ENCODE results near the gene SLC23A2. TPM values are rescaled to one million over a fixed set of nuclear protein-coding genes. Genes with fewer than 3 reads are reported as not detected.
A peak's percentile ranks its signal among the peaks of the same experiment; 100 is the strongest.

Gene SLC23A2
- total and polyA plus RNA-seq, 4 donors = 9.1 to 48.4 (median 14.7) TPM

DNA sequence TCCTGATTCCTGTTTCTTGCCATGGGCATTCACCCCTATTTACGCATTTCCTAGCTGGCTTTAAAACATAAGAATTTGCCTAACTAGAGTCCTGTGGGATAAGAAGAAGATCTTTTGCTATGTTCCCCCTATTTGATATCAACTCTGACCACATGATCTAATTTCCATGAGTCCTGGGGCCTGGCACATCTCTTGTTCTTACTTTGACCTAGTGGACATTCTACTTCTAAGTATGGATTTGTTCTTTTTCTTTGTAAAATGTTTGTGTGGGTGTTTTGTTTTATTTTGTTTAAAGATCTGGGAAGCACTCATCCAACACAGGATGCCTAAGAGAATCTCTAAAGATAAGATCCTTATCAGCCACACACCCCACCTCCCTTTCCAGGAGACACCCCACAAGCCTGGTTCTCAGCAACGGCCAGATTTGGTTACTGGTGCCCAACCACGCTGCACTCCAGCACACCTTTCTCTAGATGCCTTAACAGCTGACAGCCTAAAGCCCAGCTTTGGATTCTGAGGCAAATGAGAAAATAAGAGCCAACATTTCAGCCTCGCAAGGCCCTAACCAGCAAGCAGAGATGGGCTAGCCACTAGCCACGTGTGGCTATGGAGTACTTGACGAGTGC is 74.7 kb downstream of the SLC23A2 start:
- Histone ChIP-seq H3K4me1 (ENCODE audit: control insufficient read depth in 4 of 4, insufficient read depth in 4 of 4, low read length in 3 of 4) (peaks cover 8 to 22% (median 15%) of the 10 kb centered on the region in 4 donors), H3K9ac (ENCODE audit: low read depth in 1 of 2, low read length in 2 of 2) (peak overlapping the region in 1 of 2 donors; percentile 95), H3K27me3 (ENCODE audit: control insufficient read depth in 4 of 4, insufficient read depth in 4 of 4, low read length in 3 of 4) (no peaks in the 10 kb centered on the region), H3K27ac (ENCODE audit: low read depth in 1 of 2, low read length in 2 of 2) (peak overlapping the region; percentile 81 to 95), H3K4me3 (ENCODE audit: low read depth in 1 of 3, low read length in 3 of 3) (no peak overlapping the region), H3K9me3 (ENCODE audit: control insufficient read depth in 4 of 4, low read length in 3 of 4) (no peaks in the 10 kb centered on the region), H3K36me3 (ENCODE audit: control insufficient read depth in 4 of 4, insufficient read depth in 3 of 4, low read depth in 1 of 4, low read length in 3 of 4) (peaks cover 7 to 14% (median 8%) of the 10 kb centered on the region in 4 donors)
- no peak for DNase-seq (ENCODE audit: low spot score)
- 65% methylated on average over 6 of the region's 6 CpGs for WGBS
- TF ChIP-seq FOXA2 (IDR thresholded peaks at IDR 0.05) (no peak), NR2F2 (IDR thresholded peaks at IDR 0.05) (peak; percentile 49), RXRA (IDR thresholded peaks at IDR 0.05) (peak in 1 of 2 donors; percentile 36), RAD21 (IDR thresholded peaks at IDR 0.05) (no peak), SP1 (IDR thresholded peaks at IDR 0.05) (no peak)
- TF ChIP-seq, protein P1, sequence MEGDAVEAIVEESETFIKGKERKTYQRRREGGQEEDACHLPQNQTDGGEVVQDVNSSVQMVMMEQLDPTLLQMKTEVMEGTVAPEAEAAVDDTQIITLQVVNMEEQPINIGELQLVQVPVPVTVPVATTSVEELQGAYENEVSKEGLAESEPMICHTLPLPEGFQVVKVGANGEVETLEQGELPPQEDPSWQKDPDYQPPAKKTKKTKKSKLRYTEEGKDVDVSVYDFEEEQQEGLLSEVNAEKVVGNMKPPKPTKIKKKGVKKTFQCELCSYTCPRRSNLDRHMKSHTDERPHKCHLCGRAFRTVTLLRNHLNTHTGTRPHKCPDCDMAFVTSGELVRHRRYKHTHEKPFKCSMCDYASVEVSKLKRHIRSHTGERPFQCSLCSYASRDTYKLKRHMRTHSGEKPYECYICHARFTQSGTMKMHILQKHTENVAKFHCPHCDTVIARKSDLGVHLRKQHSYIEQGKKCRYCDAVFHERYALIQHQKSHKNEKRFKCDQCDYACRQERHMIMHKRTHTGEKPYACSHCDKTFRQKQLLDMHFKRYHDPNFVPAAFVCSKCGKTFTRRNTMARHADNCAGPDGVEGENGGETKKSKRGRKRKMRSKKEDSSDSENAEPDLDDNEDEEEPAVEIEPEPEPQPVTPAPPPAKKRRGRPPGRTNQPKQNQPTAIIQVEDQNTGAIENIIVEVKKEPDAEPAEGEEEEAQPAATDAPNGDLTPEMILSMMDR (IDR thresholded peaks at IDR 0.05; ENCODE audit: low read depth, low read length, missing input control) = no peak
- TF ChIP-seq, protein P2, sequence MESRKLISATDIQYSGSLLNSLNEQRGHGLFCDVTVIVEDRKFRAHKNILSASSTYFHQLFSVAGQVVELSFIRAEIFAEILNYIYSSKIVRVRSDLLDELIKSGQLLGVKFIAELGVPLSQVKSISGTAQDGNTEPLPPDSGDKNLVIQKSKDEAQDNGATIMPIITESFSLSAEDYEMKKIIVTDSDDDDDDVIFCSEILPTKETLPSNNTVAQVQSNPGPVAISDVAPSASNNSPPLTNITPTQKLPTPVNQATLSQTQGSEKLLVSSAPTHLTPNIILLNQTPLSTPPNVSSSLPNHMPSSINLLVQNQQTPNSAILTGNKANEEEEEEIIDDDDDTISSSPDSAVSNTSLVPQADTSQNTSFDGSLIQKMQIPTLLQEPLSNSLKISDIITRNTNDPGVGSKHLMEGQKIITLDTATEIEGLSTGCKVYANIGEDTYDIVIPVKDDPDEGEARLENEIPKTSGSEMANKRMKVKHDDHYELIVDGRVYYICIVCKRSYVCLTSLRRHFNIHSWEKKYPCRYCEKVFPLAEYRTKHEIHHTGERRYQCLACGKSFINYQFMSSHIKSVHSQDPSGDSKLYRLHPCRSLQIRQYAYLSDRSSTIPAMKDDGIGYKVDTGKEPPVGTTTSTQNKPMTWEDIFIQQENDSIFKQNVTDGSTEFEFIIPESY (IDR thresholded peaks at IDR 0.05) = peak; percentile 1

DNA sequence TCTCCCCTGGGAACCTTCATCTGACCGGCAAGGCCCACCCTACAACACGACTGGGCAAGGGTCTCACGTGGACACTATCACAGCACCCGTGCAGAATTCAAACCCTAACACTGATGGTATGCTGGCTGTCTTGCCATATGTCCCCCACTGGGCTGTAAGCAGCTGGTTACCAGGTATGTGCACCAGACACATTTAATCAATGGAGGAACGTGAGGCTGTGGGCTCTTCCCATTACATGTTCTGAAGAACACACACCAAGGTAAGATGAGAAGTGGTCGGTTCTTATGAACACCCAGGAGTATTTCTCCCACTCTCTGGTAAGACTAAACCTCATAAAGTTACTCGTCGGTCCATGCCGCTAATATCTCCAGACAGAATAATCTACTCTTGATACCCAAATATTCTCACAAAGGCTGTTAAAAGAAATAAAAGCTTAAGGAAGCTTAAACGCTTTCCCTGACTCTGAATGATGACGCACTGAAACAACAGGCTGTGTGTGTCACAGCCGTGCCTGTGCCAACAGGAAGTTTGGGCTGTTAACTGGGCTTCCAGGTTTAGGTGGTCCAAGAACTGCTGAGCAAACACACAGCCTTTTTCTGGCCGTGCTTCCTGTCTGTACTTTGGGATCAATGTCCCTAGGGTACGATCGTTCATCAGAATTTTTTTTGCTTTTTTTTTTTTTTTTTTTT is 75.3 kb downstream of the SLC23A2 start:
- H3K36me3 ChIP-seq (ENCODE audit: control insufficient read depth in 4 of 4, insufficient read depth in 3 of 4, low read depth in 1 of 4, low read length in 3 of 4) = peaks cover 2 to 9% (median 4%) of the 10 kb centered on the region in 4 donors
- peaks cover 8 to 22% (median 15%) of the 10 kb centered on the region in 4 donors for H3K4me1 ChIP-seq (ENCODE audit: control insufficient read depth in 4 of 4, insufficient read depth in 4 of 4, low read length in 3 of 4)
- no peaks in the 10 kb centered on the region for H3K9me3 ChIP-seq (ENCODE audit: control insufficient read depth in 4 of 4, low read length in 3 of 4)
- no peak overlapping the region for H3K4me3 ChIP-seq (ENCODE audit: low read depth in 1 of 3, low read length in 3 of 3)
- no peak for DNase-seq (ENCODE audit: low spot score)
- H3K27ac ChIP-seq (ENCODE audit: low read depth in 1 of 2, low read length in 2 of 2) = peak overlapping the region; percentile 81 to 95
- H3K9ac ChIP-seq (ENCODE audit: low read depth in 1 of 2, low read length in 2 of 2) = peak overlapping the region; percentile 32 to 95
- H3K27me3 ChIP-seq (ENCODE audit: control insufficient read depth in 4 of 4, insufficient read depth in 4 of 4, low read length in 3 of 4) = no peaks in the 10 kb centered on the region
- 51% methylated on average over 15 of the region's 15 CpGs for WGBS
- TF ChIP-seq JUND (IDR thresholded peaks at IDR 0.05) (peak; percentile 78 to 87), EGR1 (IDR thresholded peaks at IDR 0.05; ENCODE audit: low read depth in 2 of 2) (peak in 1 of 2 donors; percentile 48), HNF4A (conservative IDR thresholded peaks at IDR 0.05) (peak; percentile 45 to 65), NR2F2 (IDR thresholded peaks at IDR 0.05) (peak; percentile 74), HNF4G (IDR thresholded peaks at IDR 0.05) (no peak), GABPA (IDR thresholded peaks at IDR 0.05 in 1 of 2, conservative IDR thresholded peaks at IDR 0.05 in 1 of 2) (peak in 1 of 2 donors; percentile 83), FOXA1 (IDR thresholded peaks at IDR 0.05) (peak; percentile 37), FOXA2 (IDR thresholded peaks at IDR 0.05) (peak; percentile 60), RAD21 (IDR thresholded peaks at IDR 0.05) (peak in 1 of 2 donors; percentile 42), SP1 (IDR thresholded peaks at IDR 0.05) (peak; percentile 71), YY1 (IDR thresholded peaks at IDR 0.05) (no peak), RXRA (IDR thresholded peaks at IDR 0.05) (peak; percentile 70 to 83)
- TF ChIP-seq, protein P2 (IDR thresholded peaks at IDR 0.05) = peak; percentile 27
- TF ChIP-seq, protein P1 (IDR thresholded peaks at IDR 0.05; ENCODE audit: low read depth, low read length, missing input control) = no peak
- TF ChIP-seq, protein P3, sequence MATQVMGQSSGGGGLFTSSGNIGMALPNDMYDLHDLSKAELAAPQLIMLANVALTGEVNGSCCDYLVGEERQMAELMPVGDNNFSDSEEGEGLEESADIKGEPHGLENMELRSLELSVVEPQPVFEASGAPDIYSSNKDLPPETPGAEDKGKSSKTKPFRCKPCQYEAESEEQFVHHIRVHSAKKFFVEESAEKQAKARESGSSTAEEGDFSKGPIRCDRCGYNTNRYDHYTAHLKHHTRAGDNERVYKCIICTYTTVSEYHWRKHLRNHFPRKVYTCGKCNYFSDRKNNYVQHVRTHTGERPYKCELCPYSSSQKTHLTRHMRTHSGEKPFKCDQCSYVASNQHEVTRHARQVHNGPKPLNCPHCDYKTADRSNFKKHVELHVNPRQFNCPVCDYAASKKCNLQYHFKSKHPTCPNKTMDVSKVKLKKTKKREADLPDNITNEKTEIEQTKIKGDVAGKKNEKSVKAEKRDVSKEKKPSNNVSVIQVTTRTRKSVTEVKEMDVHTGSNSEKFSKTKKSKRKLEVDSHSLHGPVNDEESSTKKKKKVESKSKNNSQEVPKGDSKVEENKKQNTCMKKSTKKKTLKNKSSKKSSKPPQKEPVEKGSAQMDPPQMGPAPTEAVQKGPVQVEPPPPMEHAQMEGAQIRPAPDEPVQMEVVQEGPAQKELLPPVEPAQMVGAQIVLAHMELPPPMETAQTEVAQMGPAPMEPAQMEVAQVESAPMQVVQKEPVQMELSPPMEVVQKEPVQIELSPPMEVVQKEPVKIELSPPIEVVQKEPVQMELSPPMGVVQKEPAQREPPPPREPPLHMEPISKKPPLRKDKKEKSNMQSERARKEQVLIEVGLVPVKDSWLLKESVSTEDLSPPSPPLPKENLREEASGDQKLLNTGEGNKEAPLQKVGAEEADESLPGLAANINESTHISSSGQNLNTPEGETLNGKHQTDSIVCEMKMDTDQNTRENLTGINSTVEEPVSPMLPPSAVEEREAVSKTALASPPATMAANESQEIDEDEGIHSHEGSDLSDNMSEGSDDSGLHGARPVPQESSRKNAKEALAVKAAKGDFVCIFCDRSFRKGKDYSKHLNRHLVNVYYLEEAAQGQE (IDR thresholded peaks at IDR 0.05) = peak; percentile 35
- TF ChIP-seq, protein P4, sequence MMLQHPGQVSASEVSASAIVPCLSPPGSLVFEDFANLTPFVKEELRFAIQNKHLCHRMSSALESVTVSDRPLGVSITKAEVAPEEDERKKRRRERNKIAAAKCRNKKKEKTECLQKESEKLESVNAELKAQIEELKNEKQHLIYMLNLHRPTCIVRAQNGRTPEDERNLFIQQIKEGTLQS (IDR thresholded peaks at IDR 0.05) = peak; percentile 49
- TF ChIP-seq, protein P5, sequence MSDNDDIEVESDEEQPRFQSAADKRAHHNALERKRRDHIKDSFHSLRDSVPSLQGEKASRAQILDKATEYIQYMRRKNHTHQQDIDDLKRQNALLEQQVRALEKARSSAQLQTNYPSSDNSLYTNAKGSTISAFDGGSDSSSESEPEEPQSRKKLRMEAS (IDR thresholded peaks at IDR 0.05) = peak; percentile 75

All from liver (tissue), 9 donors.